ENCODE measurements around the gene MLLT10. TPM values are rescaled to one million over a fixed set of nuclear protein-coding genes. Genes with fewer than 3 reads are reported as not detected.
"Not testable (repeated sequence)": the region's sequence is repeated elsewhere in the genome, so short reads cannot be mapped to it uniquely, and the experiment has no call there.

The MLLT10 gene
- total and polyA plus RNA-seq, 2 donors (not counting 3 experiments of a cell fraction or from before 2014, with no cell fraction given): 35.4 to 54.0 TPM

- FAIRE-seq: no peak
- intact Hi-C loops (cut with micrococcal nuclease): no loop called here
Observed at GRCh38 chr10:21579291-21579690, 45.3 kb downstream of the MLLT10 start.

GRCh38 chr10:21581421-21581834 is 47.4 kb downstream of the MLLT10 start:
- H3K27ac ChIP-seq (ENCODE audit: insufficient read depth, low read depth, low read length); H3K4me1 ChIP-seq (ENCODE audit: control insufficient read depth, extremely low read depth, insufficient read depth, low read length); dilution Hi-C loops (cut with MboI; ENCODE audit: extremely low pct_ligation_motif_present, low sequenced_read_pairs); intact Hi-C loops (cut with micrococcal nuclease); H3K36me3 ChIP-seq (ENCODE audit: control insufficient read depth in 2 of 2, extremely low read depth in 1 of 2, insufficient read depth in 2 of 2, low read length in 2 of 2); CTCF ChIA-PET; H4K20me1 ChIP-seq (replicated peaks; ENCODE audit: control insufficient read depth, extremely low read depth, insufficient read depth, low read length); POLR2A ChIA-PET; H3K9me1 ChIP-seq (replicated peaks; ENCODE audit: control insufficient read depth, extremely low read depth, insufficient read depth, low read length); H3K9ac ChIP-seq (replicated peaks; ENCODE audit: extremely low read depth, insufficient read depth, low read length); H2AFZ ChIP-seq (ENCODE audit: low read depth, low read length); H3K4me2 ChIP-seq (ENCODE audit: insufficient read depth, low read length); DNase-seq (ENCODE audit: low read depth, low spot score); BruUV-seq (replicated peaks); H3K27me3 ChIP-seq (ENCODE audit: control insufficient read depth in 2 of 2, insufficient read depth in 2 of 2, low read length in 2 of 2); H3K4me3 ChIP-seq (replicated peaks in 1 of 3; ENCODE audit: insufficient read depth in 1 of 3, low read depth in 1 of 3, low read length in 3 of 3); H3K9me3 ChIP-seq (replicated peaks; ENCODE audit: control insufficient read depth, insufficient read depth, low read length): not testable (repeated sequence)
- peak; percentile 37 for FAIRE-seq
- peaks cover 78% of the 10 kb centered on the region for H3K79me2 ChIP-seq (ENCODE audit: control insufficient read depth, insufficient read depth, low read length)

More at GRCh38 chr10:21579291-21579690, 45.3 kb downstream of the MLLT10 start:
- Histone ChIP-seq H3K9ac (replicated peaks; ENCODE audit: extremely low read depth, insufficient read depth, low read length) (no peak overlapping the region), H3K27me3 (ENCODE audit: control insufficient read depth in 2 of 2, insufficient read depth in 2 of 2, low read length in 2 of 2) (no peaks in the 10 kb centered on the region), H3K4me2 (ENCODE audit: insufficient read depth, low read length) (no peak overlapping the region), H3K79me2 (ENCODE audit: control insufficient read depth, insufficient read depth, low read length) (peaks cover 87% of the 10 kb centered on the region), H3K27ac (ENCODE audit: insufficient read depth, low read depth, low read length) (no peak overlapping the region), H4K20me1 (replicated peaks; ENCODE audit: control insufficient read depth, extremely low read depth, insufficient read depth, low read length) (no peaks in the 10 kb centered on the region), H3K9me3 (replicated peaks; ENCODE audit: control insufficient read depth, insufficient read depth, low read length) (no peaks in the 10 kb centered on the region), H3K4me1 (ENCODE audit: control insufficient read depth, extremely low read depth, insufficient read depth, low read length) (no peaks in the 10 kb centered on the region), H3K9me1 (replicated peaks; ENCODE audit: control insufficient read depth, extremely low read depth, insufficient read depth, low read length) (no peaks in the 10 kb centered on the region), H3K36me3 (ENCODE audit: control insufficient read depth in 2 of 2, extremely low read depth in 1 of 2, insufficient read depth in 2 of 2, low read length in 2 of 2) (no peaks in the 10 kb centered on the region), H3K4me3 (replicated peaks in 1 of 3; ENCODE audit: insufficient read depth in 1 of 3, low read depth in 1 of 3, low read length in 3 of 3) (no peak overlapping the region), H2AFZ (ENCODE audit: low read depth, low read length) (no peak overlapping the region)
- no peak for TF ChIP-seq CTCF (IDR thresholded peaks at IDR 0.05; ENCODE audit: extremely low read depth in 1 of 2, insufficient read depth in 1 of 2, low read depth in 1 of 2, low read length in 2 of 2)
- BruUV-seq (replicated peaks): no TSS peak
- CTCF ChIA-PET: no interaction called here
- POLR2A ChIA-PET: no interaction called here
- dilution Hi-C loops (cut with MboI; ENCODE audit: extremely low pct_ligation_motif_present, low sequenced_read_pairs): no loop called here
- DNase-seq (ENCODE audit: low read depth, low spot score): no peak

Measured in endothelial cell of umbilical vein (primary cell).